Stimulated activated CD8-positive, alpha-beta memory T cell treated with anti-CD3 and anti-CD28 coated beads, Interleukin-15, amount 100 ng/mL, for 24 hours (primary cell): ENCODE measurements around the gene PRKN.

ENCODE experiments used
- DNase-seq: peaks from one replicate; pipeline ENCODE4 v3.0.0-alpha.2; 2020; ENCODE audit warnings: low read depth

The PRKN gene

DNA sequence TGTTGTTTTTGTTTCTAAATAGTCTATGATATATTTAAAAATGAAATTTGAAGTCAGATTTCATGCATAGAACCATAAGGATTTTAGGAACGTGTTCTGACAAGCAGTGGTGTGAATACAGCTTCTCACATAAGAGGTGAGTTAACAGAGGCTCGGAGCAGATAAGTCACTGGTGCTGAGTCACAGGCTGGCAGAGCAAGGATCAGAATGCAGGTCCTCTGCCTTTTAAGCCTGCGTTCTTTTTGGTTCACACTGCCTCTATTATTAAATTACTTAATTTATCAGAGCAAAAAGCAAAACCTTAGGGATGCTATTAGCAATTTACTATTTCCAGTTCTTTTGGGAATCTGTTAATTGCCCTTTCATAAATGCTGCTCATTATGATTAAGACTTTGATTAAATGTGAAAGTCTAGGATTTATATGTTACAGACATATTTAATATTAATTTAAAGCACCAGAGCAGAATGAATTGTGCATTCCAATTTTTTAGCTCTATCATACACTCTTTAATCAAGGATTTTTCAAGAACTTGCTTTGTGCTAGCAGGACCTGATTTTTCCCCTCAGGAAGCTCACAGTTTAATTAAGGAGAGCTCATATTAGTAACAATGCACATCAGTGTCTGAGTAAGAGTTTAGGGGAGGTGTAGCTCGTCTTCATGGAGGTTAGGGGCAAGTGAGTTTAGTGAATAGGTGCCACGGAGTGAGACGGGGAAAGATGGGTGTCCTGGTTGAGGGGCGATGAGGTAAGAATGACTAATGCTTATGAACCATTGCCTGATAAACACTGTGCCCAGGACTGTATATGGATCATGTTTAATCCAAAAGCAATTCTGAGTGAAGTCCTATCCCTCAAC, 1241.0 kb downstream of the PRKN start:
- no peak for DNase-seq

DNA sequence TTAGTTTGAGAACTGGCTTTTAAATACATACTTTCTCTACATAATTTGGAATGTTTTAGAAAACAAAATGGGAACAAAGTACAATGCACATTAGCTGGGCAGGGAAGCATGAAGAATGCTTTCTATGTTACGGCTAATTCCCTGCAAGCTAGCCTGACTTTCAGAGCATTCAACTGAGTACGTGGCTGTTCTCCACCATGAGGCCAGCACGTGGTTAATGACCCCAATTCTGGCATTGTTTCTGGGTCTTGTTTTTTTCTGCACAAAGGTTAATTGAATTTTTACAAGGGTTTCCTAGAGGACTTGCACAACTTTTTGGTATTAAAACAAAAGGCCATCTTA, 1245.1 kb downstream of the PRKN start:
- no peak for DNase-seq

DNA sequence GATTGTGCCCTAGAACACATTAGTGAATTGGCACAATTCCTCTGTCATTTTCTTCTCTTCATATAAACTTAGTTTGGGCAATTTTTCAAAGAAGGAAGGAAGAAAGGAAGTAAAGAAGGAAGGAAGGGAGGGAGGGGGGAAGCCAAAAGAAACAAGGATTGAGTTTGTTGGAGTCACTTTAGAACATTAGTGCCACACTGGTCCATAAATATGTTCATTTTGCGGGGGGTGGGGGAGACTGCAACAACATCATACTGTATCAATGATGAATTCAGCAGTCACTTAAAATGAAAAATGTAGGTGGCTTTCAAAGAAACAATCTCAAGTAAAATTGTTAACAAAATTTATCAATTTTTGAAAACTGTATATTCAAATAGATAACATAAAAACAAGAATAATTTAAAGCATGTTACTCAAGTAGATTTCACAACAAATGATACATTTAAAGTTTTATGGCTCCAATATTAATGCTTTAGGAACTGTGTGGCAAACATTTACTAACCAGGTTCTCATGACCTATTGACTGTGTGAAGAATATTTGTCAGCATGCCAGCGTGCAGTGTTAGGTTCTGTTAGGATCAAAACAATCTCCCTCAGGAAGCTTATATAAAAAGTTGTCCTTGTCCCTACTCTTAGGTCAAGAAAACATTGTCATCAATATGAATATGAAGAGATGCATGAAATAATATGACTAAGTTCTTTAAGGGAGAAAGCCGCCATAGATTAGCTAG, 1245.6 kb downstream of the PRKN start:
- DNase-seq = no peak

DNA sequence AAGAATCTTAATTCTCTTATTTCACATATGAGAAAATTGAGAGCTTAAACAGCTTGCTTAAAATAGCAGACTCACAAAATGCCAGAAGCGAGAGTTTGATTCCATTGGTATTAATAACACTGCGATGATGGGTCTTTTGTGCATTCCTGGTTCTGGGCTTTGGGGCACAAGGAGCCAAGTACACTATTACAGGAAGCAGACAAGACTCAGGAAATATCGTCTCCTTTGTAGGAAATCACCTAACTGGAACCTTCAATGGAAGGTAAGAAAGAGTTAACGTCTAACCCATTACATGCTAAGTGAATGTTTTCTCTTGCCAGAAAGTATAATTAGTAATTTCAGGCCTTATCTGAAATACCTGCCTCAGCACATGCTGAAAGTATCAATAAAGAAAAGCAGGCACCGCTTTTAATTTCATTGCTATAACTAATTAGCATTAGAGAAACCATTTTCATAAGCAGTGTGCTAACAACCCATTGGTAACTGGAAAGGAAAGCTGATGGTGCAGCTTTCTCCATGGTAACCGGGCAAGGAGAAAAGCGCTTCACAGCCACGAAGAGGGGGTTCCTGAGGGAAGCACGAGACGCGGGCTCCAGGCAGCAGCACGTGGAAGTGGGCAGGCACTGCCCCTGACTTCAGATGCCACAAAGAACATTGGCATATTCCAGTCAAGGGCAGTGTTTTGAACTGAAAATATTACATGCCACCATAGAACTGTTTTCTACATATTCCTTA, 1247.0 kb downstream of the PRKN start:
- no peak for DNase-seq

DNA sequence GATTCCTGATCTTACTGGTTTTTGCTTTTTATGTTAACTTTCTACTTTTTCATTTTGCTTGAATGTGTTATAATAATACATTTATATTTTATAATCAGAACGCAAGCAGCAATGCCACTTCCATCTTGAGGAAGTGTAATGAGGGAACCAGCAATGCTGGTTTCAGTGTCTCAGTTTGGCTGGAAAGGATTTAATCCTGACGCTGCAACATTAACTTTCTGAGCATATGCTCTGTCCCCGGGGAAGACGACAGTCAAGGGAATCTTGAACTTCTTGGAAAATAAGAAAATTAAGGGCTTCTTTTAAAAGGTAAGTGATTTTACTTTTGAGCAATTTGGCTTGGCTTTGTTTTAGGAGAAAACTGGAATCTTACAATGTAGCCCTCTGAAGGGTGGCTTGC, 1248.2 kb downstream of the PRKN start:
- DNase-seq = no peak

DNA sequence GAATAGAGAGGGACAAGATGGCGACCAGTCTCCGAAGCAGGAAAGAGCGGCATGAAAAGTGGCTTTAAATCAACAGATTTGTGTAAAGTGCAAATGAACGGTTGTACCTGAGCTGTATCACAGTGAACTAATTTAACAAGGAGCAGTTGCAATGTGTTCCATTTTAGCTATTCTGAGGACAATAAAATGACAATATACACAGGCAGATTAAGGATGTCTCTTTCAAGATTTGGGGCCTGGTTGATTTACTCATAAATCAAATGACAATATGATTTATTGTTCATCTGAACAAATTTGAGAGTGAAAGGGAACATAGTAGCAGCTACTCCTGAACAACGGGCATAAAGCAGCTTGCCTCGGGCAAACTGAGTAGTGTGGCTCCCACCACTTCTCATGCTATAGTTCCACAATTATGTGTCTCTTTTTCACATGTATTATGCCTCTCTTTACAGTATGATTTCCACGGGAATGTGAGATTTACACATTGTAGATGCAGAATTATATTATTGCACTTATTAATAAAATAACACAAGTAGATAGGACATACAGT, 1249.6 kb downstream of the PRKN start:
- DNase-seq = no peak

DNA sequence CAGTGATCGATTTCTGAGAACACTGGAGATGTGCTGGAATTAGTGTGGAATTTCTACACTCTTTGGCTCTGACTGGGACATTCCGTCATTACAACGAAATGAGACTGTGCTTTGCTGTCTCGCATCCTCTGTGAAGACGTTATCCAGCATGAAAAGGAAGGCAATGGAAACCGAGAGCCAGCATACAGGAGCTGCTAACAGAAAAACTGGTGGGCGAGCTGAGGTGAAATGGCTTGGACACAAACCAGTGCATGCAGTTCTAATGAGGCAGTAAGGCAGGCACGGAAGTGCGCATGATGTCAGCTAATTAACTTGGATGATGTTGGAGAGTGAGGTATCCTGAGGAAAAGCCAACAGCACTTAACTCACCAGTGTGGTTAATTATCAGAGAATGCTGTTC, 1250.9 kb downstream of the PRKN start:
- no peak for DNase-seq

DNA sequence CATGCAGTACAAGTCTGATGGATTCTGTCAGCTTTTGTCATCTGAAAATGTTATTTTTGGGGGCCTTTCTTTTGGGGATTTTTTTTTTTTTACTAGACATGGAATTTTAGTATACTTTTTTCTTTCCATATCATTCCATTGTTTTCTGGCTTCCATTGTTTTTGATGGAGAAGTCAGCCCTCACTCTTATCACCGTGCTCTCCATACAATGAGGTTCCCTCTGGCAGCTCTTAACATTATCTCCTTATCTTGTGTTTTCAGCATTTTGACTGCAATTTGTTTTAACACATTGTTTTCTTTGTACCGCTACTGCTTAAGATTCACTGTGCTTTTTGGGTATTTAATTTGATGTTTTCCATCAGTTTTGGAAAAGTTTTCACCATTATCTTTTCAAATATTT, 1262.2 kb downstream of the PRKN start:
- no peak for DNase-seq

DNA sequence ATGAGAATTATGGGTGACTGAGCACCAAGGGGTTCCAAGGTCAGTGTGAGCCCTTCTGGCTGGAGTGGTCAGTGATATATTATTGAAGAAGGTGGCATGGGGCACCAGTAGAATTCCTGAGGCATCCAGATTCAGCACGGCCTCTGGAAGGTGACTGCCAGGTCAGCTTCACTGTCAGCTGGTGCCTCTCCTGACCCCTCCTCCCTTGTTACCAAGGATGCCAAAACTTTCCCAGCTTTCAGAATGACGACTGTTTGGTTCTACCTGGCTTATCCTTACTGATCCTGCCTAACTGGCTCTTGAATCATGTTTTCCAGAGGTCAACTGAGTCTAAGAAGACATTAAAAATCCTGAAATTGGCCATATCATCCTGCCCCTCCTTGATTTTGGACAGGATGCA, 1264.5 kb downstream of the PRKN start:
- DNase-seq = no peak

DNA sequence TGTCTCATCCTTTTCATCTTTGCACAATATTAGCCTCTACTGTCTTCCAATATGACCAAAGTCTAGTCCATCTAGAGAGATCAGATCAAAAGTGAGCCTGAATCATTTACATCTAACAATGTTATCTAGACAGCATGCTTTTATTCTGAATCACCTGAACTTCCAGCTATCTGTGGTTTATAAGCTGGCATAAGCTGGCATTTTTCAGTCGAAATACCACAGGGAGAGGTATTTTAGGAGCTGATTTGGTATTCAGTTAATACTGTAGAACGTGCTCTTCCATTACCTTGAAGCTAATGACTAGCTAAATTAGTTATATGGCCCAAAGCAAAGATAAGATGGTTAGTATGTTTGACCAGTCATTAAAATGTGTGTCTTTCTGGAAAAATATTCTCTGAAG, 1265.4 kb downstream of the PRKN start:
- DNase-seq = no peak

DNA sequence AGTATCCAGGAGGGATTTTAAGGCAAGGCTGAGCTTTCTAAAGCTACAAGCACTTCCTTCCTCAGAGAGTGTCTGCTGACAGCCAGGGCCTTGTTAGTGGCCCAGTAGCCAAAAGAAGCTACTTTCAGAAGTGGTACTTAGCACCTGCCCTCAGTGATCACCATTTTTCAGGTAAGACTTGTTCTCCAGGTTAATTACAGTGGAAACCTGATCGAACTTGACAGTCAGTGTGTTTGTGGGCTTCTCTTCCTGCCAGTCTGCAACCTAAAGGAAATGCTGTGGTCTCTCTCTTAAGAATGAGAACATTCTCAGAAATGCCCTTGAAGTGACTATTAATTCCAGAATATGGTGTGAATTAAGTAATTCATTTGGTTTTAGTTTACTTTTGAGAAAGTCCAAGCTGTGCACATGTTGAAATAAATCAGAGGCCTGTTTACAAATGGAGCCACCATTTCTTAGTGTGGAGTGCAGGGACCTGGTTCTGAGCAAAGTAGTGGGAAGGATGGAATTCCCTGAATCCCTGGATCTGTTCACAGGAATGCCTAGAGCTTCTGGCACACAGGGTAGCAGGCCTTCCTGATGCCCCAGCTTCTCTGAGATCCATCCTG, 1268.5 kb downstream of the PRKN start:
- DNase-seq = no peak

DNA sequence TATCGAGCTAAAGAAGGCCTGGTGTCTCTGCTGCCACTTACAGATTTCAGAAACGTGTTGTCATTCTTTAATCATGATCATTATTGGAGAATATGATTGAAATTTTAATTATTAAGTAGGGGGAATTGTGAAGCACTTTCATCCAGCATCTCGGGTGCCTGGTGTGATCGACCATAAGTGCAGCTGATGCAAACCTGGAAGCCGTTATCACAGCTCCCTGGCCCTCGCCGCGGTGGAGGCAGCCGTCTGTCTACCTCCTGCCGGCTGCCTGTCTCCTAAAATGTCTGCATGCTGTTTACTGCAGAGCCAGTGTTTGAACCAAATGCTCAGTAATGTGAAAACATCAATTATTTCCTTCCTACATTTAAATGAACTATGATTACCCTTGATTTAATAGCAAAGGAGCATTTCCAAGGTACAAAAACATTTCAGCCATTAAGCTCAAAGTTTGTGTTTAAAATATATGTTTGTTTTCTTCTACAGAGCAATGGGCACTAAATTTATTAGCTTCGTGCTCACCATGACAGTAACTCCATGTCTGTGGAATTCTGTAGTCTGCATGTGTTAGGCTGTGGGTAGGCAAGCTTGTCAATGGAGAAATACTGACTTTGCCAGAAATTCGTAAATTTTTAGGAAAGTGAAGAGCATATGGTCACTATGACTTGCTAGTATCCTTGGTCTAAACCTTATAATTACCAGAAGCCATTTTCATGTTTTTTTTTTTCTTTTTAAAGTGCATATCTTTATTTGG, 1269.2 kb downstream of the PRKN start:
- DNase-seq = no peak

DNA sequence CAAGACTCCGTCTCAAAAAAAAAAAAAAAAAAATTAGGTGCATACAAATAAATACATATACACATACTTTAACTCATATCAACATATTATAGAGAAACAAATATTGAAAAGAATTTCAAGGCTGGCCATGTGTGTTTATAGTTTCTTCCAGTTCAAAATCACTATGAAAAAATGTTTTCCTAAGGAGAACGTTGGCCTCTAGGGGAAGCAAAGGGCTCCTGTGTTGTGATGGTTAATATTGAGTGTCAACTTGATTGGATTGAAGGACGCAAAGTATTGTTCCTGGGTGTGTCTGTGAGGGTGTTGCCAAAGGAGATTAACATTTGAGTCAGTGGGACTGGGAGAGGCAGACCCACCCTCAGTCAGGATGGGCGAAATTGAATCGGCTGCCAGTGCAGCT, 1271.7 kb downstream of the PRKN start:
- DNase-seq = no peak

DNA sequence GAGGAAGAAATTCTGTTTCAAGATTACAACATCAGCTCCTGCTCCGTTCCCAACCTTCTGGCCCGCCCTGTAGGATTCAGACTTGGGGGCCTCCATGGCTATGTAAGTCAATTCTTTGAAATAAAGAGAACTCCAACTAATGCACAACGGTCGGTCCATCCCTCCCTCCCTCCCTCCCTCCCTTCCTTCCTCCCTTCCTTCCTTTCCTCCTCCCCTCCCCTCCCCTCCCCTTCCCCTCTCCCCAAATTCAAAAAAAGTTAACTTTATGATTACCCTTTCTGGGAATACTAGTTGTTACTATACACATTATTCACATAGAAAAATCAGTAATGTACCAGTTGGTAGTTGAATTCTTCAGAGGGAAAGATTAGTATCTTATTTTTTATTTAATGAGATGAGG, 1274.0 kb downstream of the PRKN start:
- DNase-seq = no peak

DNA sequence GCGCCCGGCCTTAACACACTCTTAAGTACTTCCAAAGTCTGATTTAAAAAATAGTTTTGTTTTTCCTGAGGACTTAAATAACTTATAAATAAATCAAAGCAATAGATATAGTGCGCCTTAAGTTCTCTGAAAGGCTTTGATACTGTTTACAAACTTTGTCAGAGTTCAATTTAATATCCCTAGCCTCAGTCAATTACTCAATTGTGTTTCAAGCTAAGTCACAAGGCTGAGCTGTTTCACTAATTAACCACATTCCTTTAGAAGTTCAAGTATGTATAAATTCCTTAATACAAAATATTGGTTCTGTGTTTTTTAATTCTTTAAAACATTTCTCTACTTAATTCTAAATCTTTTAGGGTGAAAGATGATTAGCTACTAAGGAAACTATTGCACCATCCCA, 1275.3 kb downstream of the PRKN start:
- no peak for DNase-seq

DNA sequence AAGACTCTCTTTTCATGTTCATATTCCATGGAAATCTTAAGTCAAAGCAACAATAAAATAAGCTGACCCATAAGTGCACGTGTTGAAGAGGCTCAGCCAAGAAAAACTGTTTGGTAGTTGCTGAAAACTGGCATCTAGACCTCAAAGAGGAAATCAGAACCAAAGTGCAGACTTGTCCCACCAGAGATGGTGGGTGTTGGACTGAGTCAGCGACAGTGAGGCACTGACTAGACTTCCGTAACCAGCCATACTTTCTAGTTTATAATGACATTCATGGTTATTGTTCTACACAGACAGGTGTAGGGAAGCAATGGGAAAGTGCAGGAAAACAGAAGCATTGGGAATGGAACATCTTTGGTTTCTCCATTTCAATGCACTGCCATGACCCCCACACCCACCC, 1278.0 kb downstream of the PRKN start:
- DNase-seq = no peak

DNA sequence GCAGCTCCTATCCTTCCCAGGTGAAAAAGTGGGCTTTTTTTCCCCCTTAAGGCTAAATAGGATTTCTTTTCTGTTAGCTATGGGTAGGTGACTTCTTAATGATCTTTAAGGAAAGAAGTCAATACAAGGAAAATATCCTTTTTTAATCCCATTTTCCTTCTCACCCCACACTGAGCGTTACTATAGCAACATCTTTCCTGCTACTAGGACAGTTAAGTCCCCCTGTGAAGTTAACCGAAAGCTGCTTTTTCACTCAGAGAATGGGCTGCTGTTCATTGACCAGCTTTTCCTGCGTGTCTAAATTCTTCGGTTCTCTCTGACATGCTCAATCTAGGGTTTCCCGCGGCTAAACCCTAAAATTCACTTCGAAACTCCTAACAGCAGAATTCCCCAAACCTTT, 1280.6 kb downstream of the PRKN start:
- no peak for DNase-seq

DNA sequence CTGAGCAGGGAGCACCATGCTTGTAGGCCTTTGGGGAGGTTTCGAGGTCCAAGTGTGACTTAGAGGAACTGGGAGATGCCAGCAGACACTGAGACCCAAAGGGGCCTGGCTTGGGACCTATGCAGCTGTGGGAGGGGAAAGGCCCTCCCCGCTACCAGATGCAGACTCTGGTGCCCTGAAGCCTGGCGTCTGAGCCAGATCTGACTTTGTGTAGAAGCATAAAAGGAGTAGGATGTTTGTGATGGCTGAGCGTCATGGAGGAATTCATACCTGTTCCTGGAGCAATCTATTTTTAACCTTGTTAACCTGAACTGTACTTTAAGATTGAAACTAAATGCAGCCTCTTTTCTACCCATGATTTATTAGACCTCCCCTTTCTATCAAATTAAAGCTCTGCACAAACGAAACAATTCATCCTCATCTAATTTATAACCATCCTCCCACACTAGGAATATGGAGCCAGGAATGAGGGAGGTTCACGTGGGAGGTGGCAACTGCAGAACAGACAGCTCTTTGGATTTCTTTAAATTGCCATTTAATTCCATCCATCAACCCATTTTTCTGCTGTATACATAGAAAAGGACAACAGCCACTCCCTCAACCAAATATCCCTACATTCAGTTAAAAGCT, 1281.2 kb downstream of the PRKN start:
- no peak for DNase-seq

DNA sequence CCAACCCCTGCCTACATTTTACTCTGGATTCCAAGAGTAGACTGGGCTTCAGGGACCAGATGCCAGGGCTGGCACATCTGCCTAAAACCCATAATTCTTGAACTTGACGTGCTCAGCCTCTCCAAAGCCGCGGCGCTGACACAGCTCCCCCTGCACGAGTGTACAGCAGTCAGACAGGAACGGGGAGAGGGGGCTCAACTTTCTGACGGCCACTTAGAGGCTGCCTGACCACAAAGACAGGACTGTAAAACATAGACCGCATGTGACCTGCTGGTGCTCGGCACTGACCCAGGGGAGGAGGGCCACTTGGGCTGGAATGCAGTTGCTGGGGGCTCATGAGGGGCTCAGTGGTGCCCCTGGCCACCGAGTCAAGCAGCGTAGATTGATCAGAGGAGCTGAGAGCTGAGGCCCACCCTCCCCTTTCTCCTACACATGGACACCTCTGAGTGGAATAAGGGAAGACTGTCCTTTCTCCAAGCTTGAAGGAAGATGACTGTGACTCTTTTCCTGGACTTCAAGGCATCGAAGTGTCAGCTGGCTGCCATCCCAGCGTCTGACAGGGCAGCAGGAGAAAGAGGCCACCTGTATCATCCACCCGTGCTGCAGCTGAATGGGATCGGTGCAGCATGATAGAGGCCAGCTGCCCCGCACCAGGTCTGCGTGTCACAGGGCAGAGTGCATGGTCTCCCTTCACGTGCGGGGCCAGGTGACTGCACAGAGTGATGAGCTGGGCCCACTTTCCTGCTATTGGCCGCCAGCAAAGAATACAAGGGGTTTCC, 1282.4 kb downstream of the PRKN start:
- DNase-seq = no peak

DNA sequence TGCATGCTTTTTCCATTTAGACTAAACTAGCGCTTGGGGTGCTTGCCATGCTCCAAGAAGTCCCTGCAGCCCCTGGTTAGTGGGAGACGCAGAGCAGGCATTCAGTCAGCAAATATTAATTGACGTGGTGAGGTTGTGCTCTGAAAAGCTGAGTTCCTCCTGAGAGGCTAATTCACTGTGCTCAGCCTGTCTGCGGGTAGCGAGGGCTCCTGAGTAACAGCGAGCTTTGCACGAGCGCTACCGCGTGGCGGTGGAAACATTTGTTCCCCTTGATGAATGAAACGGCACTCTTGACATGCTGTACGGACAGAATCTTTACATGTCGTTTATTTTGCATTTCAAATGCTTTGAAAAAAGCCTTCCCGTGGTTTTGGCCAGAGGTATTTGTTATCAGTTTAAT, 1283.1 kb downstream of the PRKN start:
- DNase-seq = no peak
